ENCODE results near the gene SLF1.

SLF1 gene

DNA sequence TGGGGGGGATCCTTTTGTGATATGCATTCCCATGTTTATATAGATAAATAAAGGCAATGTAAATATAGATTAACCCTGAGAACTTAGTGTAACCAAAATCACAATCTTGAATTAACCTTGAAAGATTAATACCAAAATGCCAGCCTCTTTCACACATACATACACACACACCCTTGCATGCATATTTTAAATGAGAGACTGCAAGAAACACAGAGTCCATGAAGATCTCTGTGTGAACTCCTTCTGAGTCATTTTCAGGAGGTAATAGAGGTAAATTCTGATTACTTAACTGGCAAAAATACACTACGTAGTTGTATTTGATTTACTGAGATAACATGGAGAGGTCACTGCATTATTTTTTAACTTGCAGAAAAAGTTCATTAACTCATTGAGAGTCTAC lies 118.0 kb downstream of the SLF1 start:
- TF ChIP-seq, protein P1, sequence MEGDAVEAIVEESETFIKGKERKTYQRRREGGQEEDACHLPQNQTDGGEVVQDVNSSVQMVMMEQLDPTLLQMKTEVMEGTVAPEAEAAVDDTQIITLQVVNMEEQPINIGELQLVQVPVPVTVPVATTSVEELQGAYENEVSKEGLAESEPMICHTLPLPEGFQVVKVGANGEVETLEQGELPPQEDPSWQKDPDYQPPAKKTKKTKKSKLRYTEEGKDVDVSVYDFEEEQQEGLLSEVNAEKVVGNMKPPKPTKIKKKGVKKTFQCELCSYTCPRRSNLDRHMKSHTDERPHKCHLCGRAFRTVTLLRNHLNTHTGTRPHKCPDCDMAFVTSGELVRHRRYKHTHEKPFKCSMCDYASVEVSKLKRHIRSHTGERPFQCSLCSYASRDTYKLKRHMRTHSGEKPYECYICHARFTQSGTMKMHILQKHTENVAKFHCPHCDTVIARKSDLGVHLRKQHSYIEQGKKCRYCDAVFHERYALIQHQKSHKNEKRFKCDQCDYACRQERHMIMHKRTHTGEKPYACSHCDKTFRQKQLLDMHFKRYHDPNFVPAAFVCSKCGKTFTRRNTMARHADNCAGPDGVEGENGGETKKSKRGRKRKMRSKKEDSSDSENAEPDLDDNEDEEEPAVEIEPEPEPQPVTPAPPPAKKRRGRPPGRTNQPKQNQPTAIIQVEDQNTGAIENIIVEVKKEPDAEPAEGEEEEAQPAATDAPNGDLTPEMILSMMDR (conservative IDR thresholded peaks at IDR 0.05; ENCODE audit: low read depth, low read length), result no peak
- H3K4me3 ChIP-seq (ENCODE audit: low read depth, low read length), result no peak overlapping the region
- no peak for DNase-seq (ENCODE audit: low read depth)

DNA sequence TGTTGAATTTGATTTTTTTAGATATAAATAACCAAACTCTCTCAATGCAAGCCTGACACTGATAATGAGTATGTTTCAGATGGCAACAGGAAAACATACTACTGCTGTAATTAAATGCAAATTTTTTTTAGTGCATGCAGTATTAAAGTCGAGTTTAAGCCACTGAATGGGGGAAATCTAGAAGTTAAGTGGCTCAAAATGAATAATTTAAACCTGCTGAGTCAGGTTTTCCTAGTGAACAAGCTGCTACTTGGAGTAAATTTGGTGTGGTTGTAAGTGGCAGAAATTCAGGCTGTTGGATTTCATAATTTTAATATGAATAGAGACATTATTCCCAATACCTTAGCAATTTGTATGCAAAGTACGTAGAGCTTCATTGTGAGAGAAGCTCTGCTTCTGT lies 121.8 kb downstream of the SLF1 start:
- DNase-seq (ENCODE audit: low read depth), result no peak
- TF ChIP-seq, protein P1 (conservative IDR thresholded peaks at IDR 0.05; ENCODE audit: low read depth, low read length), result no peak
- H3K4me3 ChIP-seq (ENCODE audit: low read depth, low read length), result no peak overlapping the region

GRCh38 chr5:94742852-94743251 lies 124.4 kb downstream of the SLF1 start:
- no peak for DNase-seq (ENCODE audit: low read depth)
- H3K4me3 ChIP-seq (ENCODE audit: low read depth, low read length), result no peak overlapping the region
- TF ChIP-seq, protein P1 (conservative IDR thresholded peaks at IDR 0.05; ENCODE audit: low read depth, low read length), result no peak

GRCh38 chr5:94744906-94745305 lies 126.4 kb downstream of the SLF1 start:
- no peak for DNase-seq (ENCODE audit: low read depth)
- no peak overlapping the region for H3K4me3 ChIP-seq (ENCODE audit: low read depth, low read length)
- TF ChIP-seq, protein P1 (conservative IDR thresholded peaks at IDR 0.05; ENCODE audit: low read depth, low read length), result no peak

DNA sequence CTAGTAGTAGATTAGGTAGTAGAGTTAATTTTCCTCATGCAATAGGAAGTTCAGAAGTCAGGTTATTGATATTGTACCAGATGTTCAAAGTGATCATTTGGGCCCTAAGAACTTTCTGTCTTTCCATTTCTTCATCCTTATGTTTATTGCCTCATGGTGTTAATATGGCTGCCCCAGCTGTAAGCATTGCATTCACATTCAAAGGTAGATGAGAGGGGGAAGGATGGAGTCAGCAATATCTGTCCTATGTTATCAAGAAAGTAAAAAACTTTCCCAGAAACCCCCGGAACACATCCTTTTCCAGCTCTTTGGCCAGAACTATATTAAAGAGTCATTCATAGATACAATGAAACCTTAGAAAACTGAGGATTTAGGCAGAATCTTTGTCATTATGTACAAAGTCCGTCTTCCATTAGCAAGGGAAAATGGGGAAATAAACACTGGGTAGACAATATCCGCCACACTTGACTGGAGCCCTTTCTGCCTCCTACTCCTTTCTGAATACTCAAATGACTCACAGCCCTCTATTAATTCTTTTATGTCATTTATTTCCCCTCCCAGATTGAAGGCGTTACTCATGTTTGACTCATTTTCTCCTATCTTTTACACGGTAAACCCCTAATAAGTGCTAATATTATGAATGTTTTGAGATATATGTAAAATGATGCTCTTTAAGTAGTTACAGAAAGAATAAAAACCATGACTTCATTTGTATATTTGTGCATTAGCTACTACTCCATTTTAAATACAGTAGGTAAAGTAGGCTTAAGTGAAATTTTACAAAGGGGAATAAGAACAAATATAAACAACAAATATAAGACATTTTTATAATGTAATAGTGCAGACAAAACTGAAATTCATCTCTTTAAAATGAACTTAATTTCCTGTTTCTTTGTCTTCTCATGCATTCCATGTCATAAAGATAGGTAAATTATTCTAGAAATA lies 127.6 kb downstream of the SLF1 start:
- DNase-seq (ENCODE audit: low read depth), result peak; percentile 50
- TF ChIP-seq, protein P1 (conservative IDR thresholded peaks at IDR 0.05; ENCODE audit: low read depth, low read length), result no peak
- H3K4me3 ChIP-seq (ENCODE audit: low read depth, low read length), result no peak overlapping the region

DNA sequence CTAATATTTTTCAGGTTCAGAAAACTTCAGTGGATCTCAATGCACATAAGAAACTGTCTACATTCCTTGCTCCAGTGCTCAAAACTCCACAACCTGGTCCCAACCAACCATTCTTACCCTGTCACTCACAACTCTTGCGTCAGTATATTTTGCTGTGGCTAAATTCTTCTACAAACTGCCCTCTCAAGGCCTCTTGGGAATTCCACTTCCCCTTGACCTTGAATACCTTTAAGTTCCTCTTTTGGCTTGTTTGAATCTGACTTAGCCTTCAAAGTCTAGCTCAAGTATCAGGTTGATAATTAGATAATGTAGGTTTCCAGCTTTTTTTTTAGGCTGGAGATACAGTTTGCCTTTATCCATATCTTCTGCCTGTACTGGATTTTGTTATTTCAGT lies 128.3 kb downstream of the SLF1 start:
- H3K4me3 ChIP-seq (ENCODE audit: low read depth, low read length), result no peak overlapping the region
- TF ChIP-seq, protein P1 (conservative IDR thresholded peaks at IDR 0.05; ENCODE audit: low read depth, low read length), result no peak
- DNase-seq (ENCODE audit: low read depth), result peak; percentile 75

Data from choroid plexus epithelial cell (primary cell).